Measurements from ENCODE around the gene KIFC3. TPM values are rescaled to one million over a fixed set of nuclear protein-coding genes. Genes with fewer than 3 reads are reported as not detected.

Gene KIFC3
- total RNA-seq, 1 donor from 2014 or later: not detected

DNA sequence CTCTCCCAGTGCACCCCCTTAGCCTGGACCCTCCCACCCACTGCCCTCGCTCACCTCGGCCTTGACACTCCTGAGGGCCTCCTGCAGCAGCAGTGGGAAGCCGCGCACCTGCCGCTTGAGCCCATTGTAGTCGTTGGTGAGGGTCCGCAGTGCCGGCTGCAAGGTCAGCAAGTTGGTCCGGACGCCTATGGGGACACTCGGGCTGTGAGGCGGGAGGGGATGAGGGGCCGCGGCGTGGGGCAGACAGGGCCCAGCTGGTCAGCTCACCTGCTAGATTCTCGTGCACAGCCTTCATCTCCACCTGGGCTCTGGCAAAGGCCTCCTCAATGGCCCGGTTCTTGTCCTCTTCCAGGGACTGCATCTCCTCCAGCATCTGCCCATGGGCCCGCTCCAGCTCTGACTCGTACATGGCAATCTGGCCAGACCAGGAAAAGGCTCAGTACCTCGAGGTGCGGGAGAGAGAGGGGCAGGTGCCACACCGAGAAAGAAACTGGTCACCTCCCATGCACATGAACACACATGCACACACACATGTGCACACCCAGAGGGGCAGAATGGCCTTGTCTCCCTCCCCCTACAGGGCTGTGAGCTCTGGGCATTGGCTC is 32.6 kb downstream of the KIFC3 start:
- intact Hi-C loops (cut with micrococcal nuclease): no loop called here

DNA sequence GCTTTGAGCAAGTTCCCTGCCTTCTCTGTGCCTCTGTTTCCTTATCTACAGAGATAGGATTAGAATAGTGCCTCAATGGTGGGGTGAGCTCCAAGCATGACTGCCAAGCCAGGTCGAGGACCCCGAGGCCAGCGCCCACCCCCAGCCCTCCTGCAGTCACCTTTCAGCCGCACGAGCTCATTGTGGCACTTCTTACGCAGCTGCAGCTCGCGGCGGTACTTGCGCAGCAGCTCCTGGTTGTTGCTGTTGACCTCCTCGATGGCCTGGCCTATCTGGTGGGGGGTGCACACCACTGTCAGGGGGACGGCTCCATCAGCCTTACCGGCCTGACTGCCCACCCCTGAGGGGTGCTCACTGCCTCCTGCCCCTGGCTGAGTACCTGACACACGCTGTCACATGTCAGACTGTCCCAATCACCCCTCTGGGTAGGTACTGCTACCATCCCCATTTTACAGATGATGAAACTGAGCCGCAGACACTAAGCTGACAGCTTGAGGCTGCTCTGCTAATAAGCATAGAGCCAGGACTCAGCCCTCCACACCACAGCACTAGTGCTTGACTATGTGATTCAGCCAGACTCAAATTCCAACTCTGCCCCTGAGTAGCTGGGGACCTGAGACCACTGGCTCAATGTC is 35.5 kb downstream of the KIFC3 start:
- intact Hi-C loops (cut with micrococcal nuclease): no loop called here

DNA sequence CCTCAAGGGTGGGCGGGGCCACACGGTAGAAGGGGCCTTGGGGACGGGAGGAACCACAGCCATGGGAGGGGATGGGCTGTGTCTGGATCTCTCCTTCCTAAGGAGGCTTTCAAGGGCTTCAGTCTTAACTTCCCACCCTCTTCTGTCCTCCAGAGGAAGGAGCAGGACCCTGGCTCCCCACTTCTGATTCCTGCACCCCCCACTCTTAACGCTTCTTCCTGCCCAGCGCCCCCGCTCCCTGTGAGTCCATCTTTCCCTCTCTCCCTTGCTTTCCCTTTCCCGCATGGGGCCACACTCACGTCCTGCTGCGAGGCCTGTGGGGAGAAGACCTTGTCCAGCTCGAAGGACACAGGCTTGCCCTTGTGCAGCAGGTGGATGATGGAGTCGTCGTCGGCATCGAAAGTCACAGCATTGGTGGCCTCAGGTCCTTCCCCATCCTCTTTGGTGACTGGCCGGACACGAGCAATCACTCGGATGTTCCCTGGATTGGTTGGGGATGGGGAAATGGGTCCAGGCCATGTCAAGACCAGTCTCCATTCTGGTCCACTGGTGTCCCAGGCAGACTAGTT is 37.0 kb downstream of the KIFC3 start:
- intact Hi-C loops (cut with micrococcal nuclease): no loop called here

DNA sequence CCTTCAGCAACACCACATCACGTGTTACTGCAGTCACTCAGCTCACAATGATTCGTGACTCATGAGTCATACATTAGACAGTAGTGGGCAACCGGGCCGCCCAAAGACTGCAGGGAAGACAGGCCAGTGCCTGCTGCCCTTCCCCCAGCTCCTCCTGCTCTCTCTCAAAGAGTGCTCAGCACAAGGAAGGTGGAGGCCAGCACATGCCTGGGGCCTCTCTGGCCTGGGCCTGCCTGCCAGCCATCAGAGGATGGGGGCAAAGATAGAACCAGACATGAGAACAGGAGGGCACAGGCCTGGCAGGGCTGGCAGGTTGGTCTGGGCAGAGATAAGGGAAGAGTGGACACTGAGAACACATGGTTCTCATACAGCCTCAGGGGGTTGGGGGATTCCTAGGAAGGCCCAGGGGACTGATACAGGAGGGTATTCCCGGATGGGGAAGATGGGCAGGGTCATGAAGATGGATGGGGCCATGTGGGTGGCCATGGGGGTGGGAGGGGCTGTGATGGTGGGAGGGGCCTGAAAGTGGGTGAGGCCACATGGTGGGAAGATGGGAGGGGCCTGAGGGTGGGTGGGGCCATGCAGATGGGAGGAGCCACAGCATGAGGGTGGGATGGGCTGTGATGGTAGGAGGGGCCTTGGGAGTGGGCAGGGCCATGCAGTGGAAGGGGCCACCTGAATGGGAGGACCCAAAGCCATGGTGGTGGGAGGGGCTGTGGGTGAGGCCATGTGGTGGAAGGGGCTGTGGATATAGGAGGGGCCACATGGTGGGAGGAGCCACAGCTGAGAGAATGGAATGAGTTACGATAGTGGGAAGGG is 37.7 kb downstream of the KIFC3 start:
- intact Hi-C loops (cut with micrococcal nuclease): loop anchor here (1.0 kb wide), 1 partner anchor 221 kb away; no protein-coding TSS in a partner anchor

- intact Hi-C loops (cut with micrococcal nuclease): loop anchor here (1.0 kb wide), 1 partner anchor 221 kb away; no protein-coding TSS in a partner anchor
Observed at GRCh38 chr16:57764006-57764340, 38.3 kb downstream of the KIFC3 start.

GRCh38 chr16:57763285-57764005 is 38.8 kb downstream of the KIFC3 start:
- intact Hi-C loops (cut with micrococcal nuclease): loop anchor here (1.0 kb wide), 1 partner anchor 222 kb away; no protein-coding TSS in a partner anchor

DNA sequence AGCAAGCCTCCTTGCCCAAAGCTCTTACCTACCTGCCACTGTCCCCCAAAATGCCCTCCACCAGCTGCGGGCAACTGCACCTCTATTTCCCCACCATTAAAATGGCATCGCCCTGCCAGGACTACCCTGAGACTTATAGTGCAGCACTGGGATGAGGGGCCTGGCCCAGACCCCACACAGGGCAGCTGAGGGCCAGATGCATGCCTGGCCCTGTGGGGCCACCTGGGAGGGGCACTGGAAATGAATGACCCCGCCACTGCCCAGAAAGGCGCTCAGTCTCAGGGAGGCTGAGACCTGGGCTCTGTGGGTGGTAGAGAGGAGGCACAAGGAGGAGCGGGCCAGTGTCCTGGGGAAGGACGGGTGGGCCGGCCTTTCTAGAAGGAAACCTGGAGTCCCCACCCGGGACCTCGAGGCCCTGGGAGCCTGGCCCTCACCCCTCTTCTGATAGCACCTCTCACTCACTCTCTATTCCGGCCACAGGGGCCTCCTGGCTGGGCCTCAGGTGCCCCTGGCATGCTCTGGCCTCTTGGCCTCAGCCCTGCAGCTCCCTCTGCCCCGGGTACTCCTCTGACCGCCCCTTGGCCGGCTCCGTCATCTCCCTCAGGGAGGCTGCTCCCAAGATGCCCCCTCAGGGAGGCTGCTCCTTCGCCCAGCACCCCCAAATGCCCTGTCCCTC is 39.8 kb downstream of the KIFC3 start:
- intact Hi-C loops (cut with micrococcal nuclease): no loop called here

- intact Hi-C loops (cut with micrococcal nuclease): no loop called here
Observed at GRCh38 chr16:57761957-57762356, 40.3 kb downstream of the KIFC3 start.

DNA sequence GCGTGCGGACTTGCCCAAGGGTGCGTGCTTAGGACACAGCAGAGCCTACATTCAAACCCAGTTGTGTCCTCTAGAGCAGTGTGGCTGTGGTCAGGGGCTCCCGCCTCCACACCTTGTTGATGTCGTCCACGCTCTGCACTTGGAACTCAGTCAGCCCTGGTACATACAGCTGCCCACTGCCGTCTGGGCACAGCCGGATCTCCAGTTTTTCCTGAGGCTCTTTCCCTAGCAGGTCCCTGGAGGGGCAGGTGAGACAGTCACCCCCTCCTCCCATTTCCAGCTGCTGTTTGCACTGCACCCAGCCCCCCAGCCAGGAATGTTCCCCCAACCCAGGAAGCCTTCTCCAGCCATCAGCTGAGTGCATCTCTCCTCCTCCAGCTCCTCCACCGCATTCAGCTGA is 41.0 kb downstream of the KIFC3 start:
- intact Hi-C loops (cut with micrococcal nuclease): no loop called here

- intact Hi-C loops (cut with micrococcal nuclease): no loop called here
Observed at GRCh38 chr16:57760357-57761160, 41.7 kb downstream of the KIFC3 start.

- intact Hi-C loops (cut with micrococcal nuclease): no loop called here
Observed at GRCh38 chr16:57759541-57760356, 42.5 kb downstream of the KIFC3 start.

DNA sequence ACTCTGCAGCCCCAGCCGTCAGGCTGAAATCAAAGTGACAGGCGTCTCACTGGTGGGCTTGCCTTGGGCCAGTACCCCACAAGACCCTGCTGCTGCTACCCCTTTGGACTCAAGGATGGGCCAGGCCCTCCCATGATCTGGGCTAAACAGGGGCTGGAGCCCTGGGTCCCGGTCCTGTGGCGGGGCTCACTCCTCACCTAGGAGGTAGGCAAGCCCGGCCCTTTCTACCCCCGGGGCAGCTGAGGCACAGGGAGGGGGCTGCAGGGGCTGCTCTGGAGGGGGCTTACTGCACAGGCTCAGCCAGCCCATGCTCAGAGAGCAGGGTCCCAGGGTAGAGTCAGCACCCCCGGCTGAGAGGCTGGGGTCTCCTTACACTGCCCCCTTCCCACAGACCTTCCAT is 43.2 kb downstream of the KIFC3 start:
- intact Hi-C loops (cut with micrococcal nuclease): no loop called here

GRCh38 chr16:57758331-57759117 is 43.8 kb downstream of the KIFC3 start:
- intact Hi-C loops (cut with micrococcal nuclease): no loop called here

- intact Hi-C loops (cut with micrococcal nuclease): loop anchor here (1.0 to 2.0 kb wide), 10 partner anchors 23 to 369 kb away; partner anchors contain the start of genes KATNB1 and ZNF319
Observed at GRCh38 chr16:57757883-57758282, 44.4 kb downstream of the KIFC3 start.

- intact Hi-C loops (cut with micrococcal nuclease): loop anchor here (1.0 to 2.0 kb wide), 10 partner anchors 22 to 369 kb away; partner anchors contain the start of genes KATNB1 and ZNF319
Observed at GRCh38 chr16:57757326-57757786, 44.9 kb downstream of the KIFC3 start.

GRCh38 chr16:57756424-57757325 is 45.6 kb downstream of the KIFC3 start:
- intact Hi-C loops (cut with micrococcal nuclease): loop anchor here (1.0 to 2.0 kb wide), 10 partner anchors 21 to 370 kb away; partner anchors contain the start of genes KATNB1 and ZNF319

All from T-helper 1 cell treated with Interleukin-12 subunit alpha and Interleukin-12 subunit beta and Interleukin-4 antibody, amounts not matched to agents 30 ng/mL and 1 ng/mL, for 36 hours (primary cell).